RPMI8226 (cell line): Measurements from ENCODE around the gene SPRYD3.
"Not testable (repeated sequence)": the region's sequence is repeated elsewhere in the genome, so short reads cannot be mapped to it uniquely, and the experiment has no call there.

Source experiments
- DNase-seq: peaks from one replicate; pipeline ENCODE4 v3.0.0-alpha.2; 2015

The SPRYD3 gene

DNA sequence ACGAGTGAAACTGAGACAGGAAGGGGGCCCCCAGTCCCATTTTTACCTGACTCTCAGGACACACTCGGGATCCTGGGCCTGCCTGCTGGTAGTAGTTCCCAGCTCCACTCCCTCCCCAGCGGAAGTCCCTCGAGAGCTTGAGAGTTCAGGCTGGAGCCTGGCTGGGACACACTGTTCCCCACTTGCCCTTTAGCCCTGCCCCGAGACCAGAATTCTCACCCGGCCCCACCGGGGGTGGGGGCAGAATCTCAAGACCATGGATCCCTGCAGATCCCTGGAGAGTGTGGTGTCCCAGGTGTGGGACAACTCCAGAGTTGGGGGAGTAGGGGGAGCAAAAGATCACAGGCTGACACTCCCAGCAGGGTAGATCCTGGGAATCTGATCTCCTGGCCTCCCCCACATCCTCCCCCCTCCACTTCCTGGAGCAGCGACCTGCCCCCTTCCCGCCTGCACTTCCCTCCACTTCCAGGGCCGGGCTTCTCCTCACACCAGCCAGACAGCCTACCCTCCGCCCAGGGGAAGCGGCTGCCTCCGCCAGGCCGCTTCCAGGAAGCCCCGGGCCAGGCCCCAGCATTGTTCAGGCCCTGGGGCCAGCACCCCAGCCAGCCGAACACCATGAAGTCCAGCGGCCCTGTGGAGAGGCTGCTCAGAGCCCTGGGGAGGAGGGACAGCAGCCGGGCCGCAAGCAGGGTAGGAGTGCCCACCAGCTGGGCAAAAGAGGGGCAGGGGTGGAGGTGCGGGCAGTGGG is 29.4 kb downstream of the SPRYD3 start, which contains the start of gene TNS2:
TSS of gene TNS2 (plus strand) at position 495 of the 748 bp plus-strand sequence. CDS start at position 616, 121 bp downstream.
- DNase-seq = no peak

DNA sequence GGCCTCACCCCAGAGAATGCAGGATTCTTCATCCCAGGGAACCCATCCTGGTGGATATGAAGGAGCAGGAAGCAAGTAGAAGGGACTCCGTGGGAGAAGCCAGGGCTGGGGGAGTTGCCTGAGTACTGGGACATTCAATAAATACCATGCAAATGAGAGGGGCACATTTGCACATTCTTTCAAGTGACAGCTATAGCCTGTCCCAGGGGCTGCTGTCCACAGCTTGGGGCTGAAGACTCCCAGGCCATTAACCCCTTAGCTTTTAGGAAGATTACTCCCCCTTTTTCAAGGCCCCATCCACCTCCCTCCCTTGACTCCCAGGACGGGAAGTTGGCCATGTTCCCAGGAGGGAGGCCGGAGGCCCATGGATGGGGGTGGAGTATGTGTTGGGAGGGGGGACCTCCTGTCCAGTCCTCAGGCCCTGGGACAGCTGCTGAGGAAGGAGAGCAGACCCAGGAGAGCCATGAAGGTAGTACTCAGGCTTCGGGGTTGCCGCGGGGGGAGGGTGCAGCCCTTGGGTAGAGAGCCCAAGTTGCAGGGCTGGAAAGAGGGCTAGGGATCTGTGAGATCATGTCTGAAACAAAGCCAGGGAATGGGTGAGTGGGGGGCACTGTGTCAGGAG is 30.3 kb downstream of the SPRYD3 start:
- DNase-seq = no peak

GRCh38 chr12:53048033-53048779 is 31.0 kb downstream of the SPRYD3 start:
- no peak for DNase-seq

- DNase-seq = peak; percentile 83
These were observed 31.8 kb downstream of the SPRYD3 start for GRCh38 chr12:53047221-53048032.

DNA sequence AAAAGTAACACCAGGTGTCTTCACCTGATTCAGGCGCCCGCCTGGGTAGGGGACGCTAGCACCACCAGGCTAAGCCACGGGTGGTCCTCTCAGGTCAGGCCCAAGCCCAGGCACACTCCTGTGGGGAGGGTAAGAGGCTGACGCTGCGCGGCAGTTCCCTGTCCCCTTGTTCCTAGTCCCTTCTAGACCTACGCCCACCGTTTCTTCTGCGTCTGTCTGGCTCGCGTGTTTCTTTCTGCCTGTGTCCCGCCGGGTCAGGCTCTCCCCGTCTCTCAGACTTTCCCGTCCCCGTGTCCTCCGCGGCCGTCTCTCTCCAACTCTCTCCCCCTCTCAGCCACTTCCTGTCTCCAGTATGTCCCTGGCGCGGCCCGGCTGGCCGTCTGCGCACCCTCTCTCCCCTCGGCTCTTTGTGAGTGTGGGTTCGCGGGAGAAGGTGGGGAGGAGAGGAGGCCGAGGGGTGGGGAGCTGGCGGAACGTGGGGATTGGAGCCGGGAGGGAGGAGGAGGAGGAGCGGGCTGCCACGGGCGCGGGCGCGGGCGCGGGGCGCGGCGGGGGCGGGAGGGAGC is 32.5 kb downstream of the SPRYD3 start:
- DNase-seq = peak; percentile 70

GRCh38 chr12:53045696-53046045 is 33.5 kb downstream of the SPRYD3 start:
- no peak for DNase-seq

- DNase-seq = no peak
These were observed 34.1 kb downstream of the SPRYD3 start for GRCh38 chr12:53044896-53045695.

DNA sequence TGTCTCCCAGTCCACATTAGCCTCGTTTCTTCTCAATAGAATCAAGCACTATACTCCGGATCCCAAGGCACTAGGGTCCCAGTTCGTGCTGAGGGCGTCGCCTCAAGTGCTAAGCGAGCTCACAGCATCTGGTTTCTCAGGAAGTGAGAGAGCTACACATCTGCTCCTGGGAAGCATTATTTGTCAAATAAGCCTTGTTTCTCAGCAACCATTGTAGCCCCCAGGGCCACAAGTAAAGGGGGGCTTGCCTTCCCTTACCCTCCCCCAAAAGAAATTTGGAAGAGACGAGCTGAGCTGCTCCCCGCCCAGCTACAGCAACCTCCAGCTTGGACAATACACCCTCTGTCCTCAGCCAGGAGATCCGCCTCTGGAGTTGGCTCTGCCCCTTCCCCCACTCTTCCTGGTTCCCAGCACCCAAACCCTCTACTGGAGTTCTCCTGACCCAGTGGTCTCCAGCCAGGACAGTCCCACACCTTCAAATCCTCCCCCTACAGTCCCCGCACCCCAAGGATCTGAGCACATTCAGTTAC is 35.1 kb downstream of the SPRYD3 start:
- DNase-seq = no peak

- no peak for DNase-seq
These were observed 36.4 kb downstream of the SPRYD3 start for GRCh38 chr12:53042607-53043454.

DNA sequence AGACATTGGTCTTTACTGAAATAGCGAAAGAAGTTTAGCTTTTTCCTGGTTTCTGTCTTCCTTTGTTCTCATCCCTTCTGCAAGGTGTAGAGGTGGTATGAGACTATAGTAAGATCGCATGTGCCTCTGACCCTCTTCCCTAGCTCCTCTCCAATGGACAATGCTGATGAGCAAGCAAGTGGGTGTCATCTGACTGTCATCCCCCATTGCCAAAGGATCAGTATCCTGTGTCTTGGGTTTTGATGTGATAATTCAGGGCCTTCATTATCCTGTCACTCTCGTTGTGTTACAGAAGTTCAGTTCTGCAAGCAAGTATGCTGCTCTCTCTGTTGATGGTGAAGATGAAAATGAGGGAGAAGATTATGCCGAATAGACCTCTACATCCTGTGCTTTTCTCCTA is 39.3 kb downstream of the SPRYD3 start:
- no peak for DNase-seq

DNA sequence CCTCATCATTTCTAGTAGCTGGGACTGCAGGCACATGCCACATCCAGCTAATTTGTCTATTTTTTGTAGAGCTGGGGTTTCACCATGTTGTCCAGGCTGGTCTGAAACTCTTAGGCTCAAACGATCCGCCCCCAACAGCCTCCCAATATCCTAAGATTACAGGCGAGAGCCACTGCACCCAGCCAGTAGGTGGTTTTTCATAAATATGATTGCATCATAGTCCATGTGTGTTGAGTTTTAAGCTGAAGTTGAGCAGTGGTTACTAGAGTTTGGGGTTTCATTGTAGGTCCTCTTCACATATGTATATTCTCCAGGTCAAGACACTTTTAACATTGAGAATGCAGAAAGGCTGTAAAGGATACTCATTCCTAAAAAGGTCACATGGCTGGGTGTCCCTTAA is 42.4 kb downstream of the SPRYD3 start:
- no peak for DNase-seq

DNA sequence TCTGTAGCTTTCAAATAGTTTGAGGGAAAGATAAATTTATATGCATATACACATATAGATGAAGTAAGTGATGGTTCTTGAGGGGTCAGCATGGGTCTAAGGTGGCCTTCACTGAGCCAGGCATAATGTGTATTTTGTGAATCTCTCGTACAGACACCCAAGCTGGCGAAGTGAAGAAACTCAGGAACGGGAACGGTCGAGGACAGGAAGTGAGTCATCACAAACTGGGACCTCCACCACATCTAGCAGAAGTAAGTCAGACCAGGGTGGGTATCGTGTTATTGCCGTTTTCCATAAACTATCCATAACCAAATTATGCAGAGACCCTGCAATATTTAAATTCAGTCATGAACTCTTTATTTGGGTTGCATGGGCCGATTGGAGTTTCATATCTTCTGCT is 44.7 kb downstream of the SPRYD3 start:
- DNase-seq = no peak

- DNase-seq = not testable (repeated sequence)
These were observed 45.4 kb downstream of the SPRYD3 start for GRCh38 chr12:53033832-53034231.

DNA sequence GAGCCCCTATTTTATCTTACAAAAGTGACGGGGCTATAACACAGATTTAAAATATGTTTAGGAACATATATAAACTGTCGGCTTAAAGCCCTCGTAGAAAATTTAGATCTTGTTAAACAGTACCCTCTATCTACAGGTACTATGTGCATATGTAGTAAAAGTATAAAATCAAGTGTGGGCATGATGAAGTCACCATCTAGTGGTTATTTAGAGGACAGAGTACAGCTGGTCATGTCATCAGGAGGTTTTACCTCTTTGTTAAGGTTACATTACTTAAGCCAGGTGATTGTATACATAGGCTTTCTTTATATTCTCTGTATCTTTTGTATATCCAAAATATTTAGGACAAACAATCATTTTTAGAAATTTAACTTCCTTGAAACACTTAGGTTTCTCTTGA is 47.6 kb downstream of the SPRYD3 start:
- DNase-seq = no peak

GRCh38 chr12:53027014-53027413 is 52.2 kb downstream of the SPRYD3 start:
- DNase-seq = not testable (repeated sequence)

DNA sequence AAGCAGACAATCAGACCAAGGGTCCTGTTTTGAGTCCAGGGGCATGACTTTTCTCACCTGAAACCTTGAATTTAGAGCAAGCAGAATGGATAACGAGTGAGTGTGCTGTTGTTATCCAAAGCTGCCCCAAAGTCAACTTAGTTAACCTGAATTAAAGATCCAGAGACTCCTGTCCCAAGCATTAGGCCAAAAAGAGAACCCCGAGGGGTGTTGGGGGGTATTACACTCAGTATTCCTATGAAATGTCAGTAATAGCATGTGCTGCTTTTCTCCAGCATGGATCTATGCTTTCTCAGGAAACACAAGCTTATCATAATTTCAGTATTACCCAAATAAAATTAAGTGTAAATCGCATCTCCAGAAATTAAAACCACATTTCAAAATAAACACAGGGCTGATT is 53.9 kb downstream of the SPRYD3 start:
- no peak for DNase-seq

- no peak for DNase-seq
These were observed 64.5 kb downstream of the SPRYD3 start for GRCh38 chr12:53014709-53015108.
